Right lobe of liver (tissue), 4 donors: Measurements from ENCODE around the gene MCOLN3.

Experiments used
- POLR2A ChIP-seq: fragments of 450-650 bp; IDR thresholded peaks from one replicate; pipeline ENCODE4 v1.6.1; 2017; ENCODE audit warnings: antibody characterized with exemption, mild to moderate bottlenecking
- TF ChIP-seq, protein P1 (sequence below), 4 donors: fragments of 200-600 bp in 3 of 4; fragments of 450-650 bp in 1 of 4; IDR thresholded peaks; one replicate each; pipeline versions ENCODE4 v1.5.1 to v1.8.0; 2016 to 2022; ENCODE audit warnings: antibody characterized with exemption in 4 of 4, mild to moderate bottlenecking in 2 of 4
- donor health status: DM: no; HTN: no; CAD: no.
- donor health status: DM: no; HTN: no; CAD: no.
- donor health status: DM: no; HTN: yes; CAD: no.

DNA sequence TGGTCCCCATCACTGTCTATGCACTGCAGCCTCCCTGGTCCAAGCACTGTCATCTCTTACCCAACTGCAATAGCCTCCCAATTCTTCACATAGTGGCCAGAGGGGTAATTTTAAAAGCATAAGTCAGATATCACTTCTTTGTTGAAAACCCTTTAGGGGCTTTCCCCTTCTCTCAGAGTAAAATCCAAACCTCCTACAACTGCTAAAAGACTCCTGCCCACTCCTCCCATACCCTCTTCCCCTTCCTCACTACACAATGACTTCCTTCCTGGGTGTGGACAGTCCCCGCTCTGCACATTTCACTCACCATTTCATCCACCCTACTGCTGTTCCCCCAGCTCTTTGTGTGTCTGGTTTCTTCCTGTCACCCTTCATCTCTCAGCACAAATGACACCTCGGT is 59.7 kb downstream of the MCOLN3 start:
- TF ChIP-seq, protein P1, sequence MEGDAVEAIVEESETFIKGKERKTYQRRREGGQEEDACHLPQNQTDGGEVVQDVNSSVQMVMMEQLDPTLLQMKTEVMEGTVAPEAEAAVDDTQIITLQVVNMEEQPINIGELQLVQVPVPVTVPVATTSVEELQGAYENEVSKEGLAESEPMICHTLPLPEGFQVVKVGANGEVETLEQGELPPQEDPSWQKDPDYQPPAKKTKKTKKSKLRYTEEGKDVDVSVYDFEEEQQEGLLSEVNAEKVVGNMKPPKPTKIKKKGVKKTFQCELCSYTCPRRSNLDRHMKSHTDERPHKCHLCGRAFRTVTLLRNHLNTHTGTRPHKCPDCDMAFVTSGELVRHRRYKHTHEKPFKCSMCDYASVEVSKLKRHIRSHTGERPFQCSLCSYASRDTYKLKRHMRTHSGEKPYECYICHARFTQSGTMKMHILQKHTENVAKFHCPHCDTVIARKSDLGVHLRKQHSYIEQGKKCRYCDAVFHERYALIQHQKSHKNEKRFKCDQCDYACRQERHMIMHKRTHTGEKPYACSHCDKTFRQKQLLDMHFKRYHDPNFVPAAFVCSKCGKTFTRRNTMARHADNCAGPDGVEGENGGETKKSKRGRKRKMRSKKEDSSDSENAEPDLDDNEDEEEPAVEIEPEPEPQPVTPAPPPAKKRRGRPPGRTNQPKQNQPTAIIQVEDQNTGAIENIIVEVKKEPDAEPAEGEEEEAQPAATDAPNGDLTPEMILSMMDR (IDR thresholded peaks at IDR 0.05), result no peak
- no peak for TF ChIP-seq POLR2A
